Esophagus (tissue), 2 donors: ENCODE results near the gene KHK. TPM values are rescaled to one million over a fixed set of nuclear protein-coding genes. Genes with fewer than 3 reads are reported as not detected.
A peak's percentile ranks its signal among the peaks of the same experiment; 100 is the strongest.

ENCODE experiments used
- H3K27ac ChIP-seq, 2 donors: one replicate each; pipeline ENCODE4 v1.5.1; 2013; ENCODE audit warnings: low read depth in 2 of 2, mild to moderate bottlenecking in 2 of 2, inconsistent platforms in 1 of 2, low read length in 1 of 2, moderate library complexity in 1 of 2
- H3K27me3 ChIP-seq, 2 donors: one replicate each; pipeline ENCODE4 v1.6.1; 2013; ENCODE audit warnings: low read length in 2 of 2, control low read depth in 1 of 2, mild to moderate bottlenecking in 1 of 2; ENCODE audit not compliant: insufficient read depth in 2 of 2, control insufficient read depth in 1 of 2
- H3K36me3 ChIP-seq, 2 donors: one replicate each; pipeline ENCODE4 v1.6.1; 2013; ENCODE audit warnings: low read length in 1 of 2; ENCODE audit not compliant: control insufficient read depth in 2 of 2, insufficient read depth in 2 of 2
- H3K4me1 ChIP-seq, 2 donors: one replicate each; pipeline ENCODE4 v1.6.1; 2013; ENCODE audit warnings: low read length in 1 of 2; ENCODE audit not compliant: control insufficient read depth in 2 of 2, insufficient read depth in 2 of 2
- H3K4me3 ChIP-seq, 2 donors: one replicate each; pipeline ENCODE4 v1.5.1; 2013; ENCODE audit warnings: low read length in 2 of 2, mild to moderate bottlenecking in 2 of 2, low read depth in 1 of 2, moderate library complexity in 1 of 2
- H3K9me3 ChIP-seq, 2 donors: one replicate each; pipeline ENCODE4 v1.6.1; 2013; ENCODE audit warnings: mild to moderate bottlenecking in 2 of 2, low read depth in 1 of 2, low read length in 1 of 2, moderate library complexity in 1 of 2; ENCODE audit not compliant: control insufficient read depth in 2 of 2, insufficient read depth in 1 of 2
- WGBS, 2 donors: extraction: QIAGEN DNeasy Blood & Tissue Kit; methylation state at CpG; one replicate each; pipeline ENCODE4 v1.1.7; 2013; 5-methylcytosine and 5-hydroxymethylcytosine counted together
- polyA plus RNA-seq, 2 donors: library from polyadenylated mRNA; stranded (reverse); fragments of 200-250 nt; gene quantifications; one replicate each; pipeline ENCODE4 v1.2.3, GENCODE V29; 2013
- donor health status: healthy with polysubstance abuse.
- donor health status: Bipolar disorder and iron deficiency.

KHK gene
- polyA plus RNA-seq, 2 donors, result 2.2 to 3.3 TPM

DNA sequence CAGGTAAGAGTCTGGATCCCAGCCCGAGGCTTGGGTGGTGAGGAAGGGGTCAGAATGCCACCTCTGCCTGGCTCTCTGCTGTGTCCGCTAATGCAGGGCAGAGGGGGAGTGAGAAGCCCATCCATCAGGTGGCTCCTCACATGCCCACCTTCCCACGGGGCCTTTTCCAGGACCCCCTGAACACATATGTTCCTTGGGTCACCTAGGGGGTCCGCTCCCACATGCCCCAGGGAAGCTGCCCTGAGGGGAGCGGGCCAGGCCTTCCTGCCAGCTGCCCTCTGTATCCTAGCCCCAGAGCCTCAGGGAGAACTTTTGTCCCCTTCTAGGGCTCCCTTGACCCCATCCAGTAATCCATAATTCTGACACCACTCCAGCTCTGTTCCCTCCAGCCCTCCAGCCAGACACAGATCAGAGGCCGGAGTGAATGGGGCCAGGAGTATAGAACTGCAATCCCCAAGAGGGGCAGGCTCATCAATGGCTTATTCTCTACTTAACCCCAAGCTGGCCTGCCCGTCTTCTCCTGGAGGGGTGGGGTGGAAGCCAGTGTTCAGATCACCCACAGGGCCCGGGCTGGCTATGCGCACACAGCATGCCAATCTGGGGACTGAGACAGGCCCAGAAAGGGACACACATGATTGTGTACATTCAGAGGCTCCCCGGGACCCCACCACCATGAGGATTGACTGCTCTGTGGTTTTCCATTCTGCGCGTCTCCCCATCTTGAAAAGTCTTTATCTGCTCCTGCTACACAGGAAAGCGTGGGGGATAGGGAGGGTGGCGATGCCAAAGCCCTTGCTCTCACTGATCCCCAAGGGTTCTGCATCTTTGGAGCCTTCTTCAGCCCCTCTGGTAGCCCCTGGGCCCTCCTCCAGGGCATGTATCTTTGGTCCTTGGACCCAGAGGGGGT, 7.1 kb upstream of the KHK start:
- peak overlapping the region; percentile 79 to 85 for H3K27ac ChIP-seq
- no peaks in the 10 kb centered on the region for H3K36me3 ChIP-seq
- no peaks in the 10 kb centered on the region for H3K27me3 ChIP-seq
- no peaks in the 10 kb centered on the region for H3K9me3 ChIP-seq
- H3K4me3 ChIP-seq, result peak overlapping the region; percentile 13 to 44
- H3K4me1 ChIP-seq, result peaks cover 0 to 8% of the 10 kb centered on the region in 2 donors
- WGBS, 2 donors, result 62 to 64% methylated on average over 14 of the region's 14 CpGs

DNA sequence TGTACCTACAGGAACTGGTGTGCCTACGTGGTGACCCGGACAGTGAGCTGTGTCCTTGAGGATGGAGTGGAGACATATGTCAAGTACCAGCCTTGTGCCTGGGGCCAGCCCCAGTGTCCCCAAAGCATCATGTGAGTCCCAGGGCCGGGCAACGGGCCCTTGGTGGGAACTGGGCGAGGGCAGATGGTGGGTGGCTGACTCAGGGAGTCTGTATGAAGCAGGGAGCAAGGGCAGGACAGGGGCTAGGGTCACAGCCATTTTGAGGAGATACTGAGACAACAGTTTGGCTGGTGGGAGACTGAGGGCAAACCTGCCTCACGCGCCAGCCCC, 6.5 kb upstream of the KHK start:
- H3K9me3 ChIP-seq, result no peaks in the 10 kb centered on the region
- H3K36me3 ChIP-seq, result no peaks in the 10 kb centered on the region
- peak overlapping the region; percentile 10 to 13 for H3K4me3 ChIP-seq
- H3K27ac ChIP-seq, result peak overlapping the region; percentile 47 to 48
- WGBS, 2 donors, result 70 to 75% methylated on average over 7 of the region's 7 CpGs
- peaks cover 0 to 8% of the 10 kb centered on the region in 2 donors for H3K4me1 ChIP-seq
- no peaks in the 10 kb centered on the region for H3K27me3 ChIP-seq

GRCh38 chr2:27080603-27080936, 6.0 kb upstream of the KHK start:
- peak overlapping the region; percentile 6 to 13 for H3K4me3 ChIP-seq
- no peaks in the 10 kb centered on the region for H3K36me3 ChIP-seq
- no peaks in the 10 kb centered on the region for H3K9me3 ChIP-seq
- H3K27me3 ChIP-seq, result no peaks in the 10 kb centered on the region
- peak overlapping the region; percentile 47 to 62 for H3K27ac ChIP-seq
- WGBS, 2 donors, result 77 to 87% methylated on average over 14 of the region's 14 CpGs
- H3K4me1 ChIP-seq, result peaks cover 0 to 9% of the 10 kb centered on the region in 2 donors

DNA sequence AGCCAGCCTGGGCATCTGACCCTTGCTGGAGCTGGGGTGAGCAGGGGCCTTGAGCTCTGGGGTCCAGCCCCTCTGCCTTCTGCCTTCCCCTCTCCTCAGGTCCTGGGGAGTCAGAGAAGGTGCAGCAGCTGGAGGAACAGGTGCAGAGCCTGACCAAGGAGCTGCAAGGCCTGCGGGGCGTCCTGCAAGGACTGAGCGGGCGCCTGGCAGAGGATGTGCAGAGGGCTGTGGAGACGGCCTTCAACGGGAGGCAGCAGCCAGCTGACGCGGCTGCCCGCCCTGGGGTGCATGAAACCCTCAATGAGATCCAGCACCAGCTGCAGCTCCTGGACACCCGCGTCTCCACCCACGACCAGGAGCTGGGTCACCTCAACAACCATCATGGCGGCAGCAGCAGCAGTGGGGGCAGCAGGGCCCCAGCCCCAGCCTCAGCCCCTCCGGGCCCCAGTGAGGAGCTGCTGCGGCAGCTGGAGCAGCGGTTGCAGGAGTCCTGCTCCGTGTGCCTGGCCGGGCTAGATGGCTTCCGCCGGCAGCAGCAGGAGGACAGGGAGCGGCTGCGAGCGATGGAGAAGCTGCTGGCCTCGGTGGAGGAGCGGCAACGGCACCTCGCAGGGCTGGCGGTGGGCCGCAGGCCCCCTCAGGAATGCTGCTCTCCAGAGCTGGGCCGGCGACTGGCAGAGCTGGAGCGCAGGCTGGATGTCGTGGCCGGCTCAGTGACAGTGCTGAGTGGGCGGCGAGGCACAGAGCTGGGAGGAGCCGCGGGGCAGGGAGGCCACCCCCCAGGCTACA, 4.4 kb upstream of the KHK start:
- Histone ChIP-seq H3K4me1 (peaks cover 4 to 15% of the 10 kb centered on the region in 2 donors), H3K27ac (peak overlapping the region in 1 of 2 donors; percentile 76), H3K36me3 (no peaks in the 10 kb centered on the region), H3K27me3 (no peaks in the 10 kb centered on the region), H3K9me3 (no peaks in the 10 kb centered on the region), H3K4me3 (no peak overlapping the region)
- 85 to 89% methylated on average over 33 to 38 of the region's 38 CpGs for WGBS, 2 donors

GRCh38 chr2:27082773-27083409, 3.7 kb upstream of the KHK start:
- no peaks in the 10 kb centered on the region for H3K9me3 ChIP-seq
- H3K27me3 ChIP-seq, result no peaks in the 10 kb centered on the region
- 85 to 87% methylated on average over 25 to 27 of the region's 27 CpGs for WGBS, 2 donors
- H3K4me3 ChIP-seq, result no peak overlapping the region
- H3K36me3 ChIP-seq, result no peaks in the 10 kb centered on the region
- H3K27ac ChIP-seq, result no peak overlapping the region
- H3K4me1 ChIP-seq, result peaks cover 4 to 17% of the 10 kb centered on the region in 2 donors

- Histone ChIP-seq H3K36me3 (no peaks in the 10 kb centered on the region), H3K27ac (no peak overlapping the region), H3K4me3 (no peak overlapping the region), H3K4me1 (peaks cover 4 to 17% of the 10 kb centered on the region in 2 donors), H3K27me3 (no peaks in the 10 kb centered on the region), H3K9me3 (no peaks in the 10 kb centered on the region)
- WGBS, 2 donors, result 78% methylated on average over 20 of the region's 20 CpGs
Observed at GRCh38 chr2:27083410-27084296, 2.9 kb upstream of the KHK start.

GRCh38 chr2:27084297-27085061, 2.1 kb upstream of the KHK start:
- Histone ChIP-seq H3K36me3 (no peaks in the 10 kb centered on the region), H3K27ac (peak overlapping the region in 1 of 2 donors; percentile 89), H3K9me3 (no peaks in the 10 kb centered on the region), H3K27me3 (no peaks in the 10 kb centered on the region), H3K4me3 (no peak overlapping the region), H3K4me1 (peaks cover 4 to 17% of the 10 kb centered on the region in 2 donors)
- WGBS, 2 donors, result 85 to 88% methylated on average over 6 of the region's 6 CpGs

DNA sequence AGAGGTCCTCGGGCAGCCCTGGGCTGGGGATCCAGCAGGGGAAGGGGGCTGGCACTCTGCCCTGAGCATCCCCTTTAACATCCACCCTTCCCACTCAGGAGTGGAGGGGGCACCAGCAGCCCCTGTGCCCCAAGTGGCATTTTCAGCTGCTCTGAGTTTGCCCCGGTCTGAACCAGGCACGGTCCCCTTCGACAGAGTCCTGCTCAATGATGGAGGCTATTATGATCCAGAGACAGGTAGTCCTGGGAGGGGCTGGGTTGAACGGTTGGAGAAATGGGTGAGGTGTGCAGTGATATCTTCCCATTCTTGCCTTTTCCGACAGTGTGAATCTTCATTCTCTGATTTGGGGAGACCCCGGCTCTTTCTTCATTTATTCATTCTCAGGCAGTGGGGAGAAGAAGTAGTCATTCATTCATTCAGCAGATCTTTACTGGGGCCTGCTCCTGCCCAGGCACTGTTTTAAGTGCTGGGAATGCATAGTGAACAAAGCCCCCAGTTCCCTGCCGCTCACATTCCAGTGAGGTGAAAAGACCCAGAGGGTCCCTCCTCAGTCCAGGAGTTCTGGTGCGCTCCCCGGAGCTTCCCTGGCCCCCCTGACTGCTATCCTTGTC, 1.4 kb upstream of the KHK start:
- Histone ChIP-seq H3K4me3 (peak overlapping the region in 1 of 2 donors; percentile 61), H3K27ac (peak overlapping the region; percentile 89), H3K36me3 (no peaks in the 10 kb centered on the region), H3K4me1 (peaks cover 4 to 17% of the 10 kb centered on the region in 2 donors), H3K27me3 (no peaks in the 10 kb centered on the region), H3K9me3 (no peaks in the 10 kb centered on the region)
- 54 to 62% methylated on average over 10 of the region's 10 CpGs for WGBS, 2 donors
